HepG2 (cell line): ENCODE results near the gene TM4SF1. TPM values are rescaled to one million over a fixed set of nuclear protein-coding genes. Genes with fewer than 3 reads are reported as not detected.

Experiments
- ATAC-seq: fragments of 200-7000 bp; cut with Tn5 transposase; 3 replicates; pipeline ENCODE4 v1.9.1; 2020; ENCODE audit warnings: mild to moderate bottlenecking, moderate library complexity
- BruUV-seq: library from RNA; stranded (reverse); fragments of 400-500 nt; replicated peaks from 2 replicates; lab custom pipeline; 2021; lab: Mats Ljungman, UMichigan
- CTCF ChIA-PET: fragments of 300-600 bp; formaldehyde crosslinking; extraction: SDS; loops from one replicate; lab custom pipeline; 2021; ENCODE audit warnings: low total read pairs, inconsistent platforms, low intra/inter-chr PET ratio; lab: Yijun Ruan, JAX
- POLR2A ChIA-PET: fragments of 350-600 bp; sonication (Branson Sonifier 250); formaldehyde crosslinking; loops from one replicate; lab custom pipeline; 2020; ENCODE audit warnings: antibody characterized with exemption, inconsistent platforms; lab: Yijun Ruan, JAX
- DNase-seq: peaks from one replicate; pipeline ENCODE4 v3.0.0-alpha.2; 2015; ENCODE audit warnings: low spot score
- FAIRE-seq: peaks from 3 replicates; lab custom pipeline; 2011; peaks lifted over from hg19 to GRCh38; lab: Jason Lieb, UNC
- H2AFZ ChIP-seq: one replicate; pipeline ENCODE4 v1.6.1; 2011; ENCODE audit warnings: low read length, inconsistent platforms
- H3K27ac ChIP-seq: fragments of 300-600 bp; 3 replicates; pipeline ENCODE4 v1.8.0; 2011; ENCODE audit warnings: mixed run types, mild to moderate bottlenecking, mixed read lengths, low read length, inconsistent platforms; ENCODE audit not compliant: insufficient read depth; ENCODE audit errors: extremely low read length
- H3K27me3 ChIP-seq, 2 experiments: fragments of 200-600 bp in 1 of 2; 2 replicates in 1 of 2; 3 replicates in 1 of 2; pipeline versions ENCODE4 v1.6.0 to v1.8.0; 2011; ENCODE audit warnings: low read length in 2 of 2, mild to moderate bottlenecking in 2 of 2, moderate library complexity in 2 of 2, inconsistent platforms in 1 of 2; ENCODE audit not compliant: insufficient read depth in 2 of 2, control insufficient read depth in 1 of 2
- H3K36me3 ChIP-seq, 2 experiments: fragments of 200-600 bp in 1 of 2; replicated peaks in 1 of 2; 2 replicates in 1 of 2; 3 replicates in 1 of 2; pipeline versions ENCODE4 v1.5.1 to v1.8.0; 2011; ENCODE audit warnings: low read length in 2 of 2, inconsistent platforms in 1 of 2; ENCODE audit not compliant: insufficient read depth in 2 of 2, control insufficient read depth in 1 of 2
- H3K4me1 ChIP-seq: 2 replicates; pipeline ENCODE4 v1.5.1; 2012; ENCODE audit warnings: low read length, inconsistent platforms; ENCODE audit not compliant: insufficient read depth
- H3K4me2 ChIP-seq: 2 replicates; pipeline ENCODE4 v1.6.0; 2011; ENCODE audit warnings: low read depth, low read length, inconsistent platforms
- H3K4me3 ChIP-seq, 3 experiments: fragments of 200-600 bp in 1 of 3; sonication (generic), shearing (Covaris generic) in 1 of 3; replicated peaks in 1 of 3; 2 replicates each; pipeline ENCODE4 v1.5.1; 2011 to 2016; ENCODE audit warnings: low read length in 3 of 3, inconsistent platforms in 2 of 3, low read depth in 2 of 3, mild to moderate bottlenecking in 2 of 3, control low read depth in 1 of 3, mixed read lengths in 1 of 3; ENCODE audit not compliant: insufficient read depth in 1 of 3
- H3K79me2 ChIP-seq: one replicate; pipeline ENCODE4 v1.6.1; 2011; ENCODE audit warnings: low read length, inconsistent platforms; ENCODE audit not compliant: insufficient read depth
- H3K9ac ChIP-seq: 2 replicates; pipeline ENCODE4 v1.6.0; 2011; ENCODE audit warnings: mild to moderate bottlenecking, low read depth, low read length, inconsistent platforms; ENCODE audit not compliant: insufficient read depth
- H3K9me3 ChIP-seq: 2 replicates; pipeline ENCODE4 v1.5.1; 2012; ENCODE audit warnings: mild to moderate bottlenecking, low read length
- H4K20me1 ChIP-seq: 2 replicates; pipeline ENCODE4 v1.6.0; 2011; ENCODE audit warnings: inconsistent platforms, mild to moderate bottlenecking, low read length, moderate library complexity; ENCODE audit not compliant: insufficient read depth
- EHMT2 ChIP-seq: fragments of 200-600 bp; sonication (generic); IDR thresholded peaks from 2 replicates; pipeline ENCODE4 v1.7.0; 2017; ENCODE audit warnings: antibody characterized with exemption, low read depth, low read length, borderline replicate concordance
- KLF6 ChIP-seq: IDR thresholded peaks from 2 replicates; pipeline ENCODE4 v1.8.0; 2016; ENCODE audit warnings: missing biosample characterization, missing genetic modification reagents
- NR2F6 ChIP-seq, 2 experiments: IDR thresholded peaks; 2 replicates each; pipeline ENCODE4 v1.6.1; 2016; ENCODE audit warnings: antibody characterized with exemption in 1 of 2, mild to moderate bottlenecking in 1 of 2
- SP2 ChIP-seq: sonication (generic); formaldehyde crosslinking; IDR thresholded peaks from 2 replicates; pipeline ENCODE4 v1.5.1; 2020; ENCODE audit warnings: mild to moderate bottlenecking, missing genetic modification reagents
- STAT5B ChIP-seq: sonication (generic); formaldehyde crosslinking; IDR thresholded peaks from 2 replicates; pipeline ENCODE4 v1.4.0; 2020; ENCODE audit warnings: missing genetic modification reagents
- TARDBP ChIP-seq: sonication (generic); formaldehyde crosslinking; IDR thresholded peaks from 2 replicates; pipeline ENCODE4 v1.8.0; 2022; ENCODE audit warnings: mild to moderate bottlenecking, missing genetic modification reagents
- ZNF138 ChIP-seq: sonication (generic); formaldehyde crosslinking; IDR thresholded peaks from 2 replicates; pipeline ENCODE4 v1.5.0; 2020; ENCODE audit warnings: mild to moderate bottlenecking, low read depth, missing genetic modification reagents
- ZNF335 ChIP-seq: sonication (generic); formaldehyde crosslinking; IDR thresholded peaks from 2 replicates; pipeline ENCODE4 v1.4.0; 2020; ENCODE audit warnings: missing genetic modification reagents
- ZNF484 ChIP-seq: sonication (generic); formaldehyde crosslinking; IDR thresholded peaks from 2 replicates; pipeline ENCODE4 v1.5.1; 2020; ENCODE audit warnings: mild to moderate bottlenecking, low read depth, missing genetic modification reagents, borderline replicate concordance
- ZNF543 ChIP-seq: sonication (generic); formaldehyde crosslinking; IDR thresholded peaks from 2 replicates; pipeline ENCODE4 v1.4.0; 2020; ENCODE audit warnings: mild to moderate bottlenecking, missing genetic modification reagents
- ZNF839 ChIP-seq: sonication (generic); formaldehyde crosslinking; IDR thresholded peaks from 2 replicates; pipeline ENCODE4 v1.4.0; 2020; ENCODE audit warnings: missing genetic modification reagents, mild to moderate bottlenecking, borderline replicate concordance
- ZSCAN12 ChIP-seq: sonication (generic); formaldehyde crosslinking; IDR thresholded peaks from 2 replicates; pipeline ENCODE4 v1.9.0; 2021; ENCODE audit warnings: mild to moderate bottlenecking, missing genetic modification reagents
- in situ Hi-C: cut with HindIII; loops from 2 replicates; pipeline ENCODE4 v1.10.0; 2017; ENCODE audit warnings: low pct_unique_long_range_greater_than_20kb; ENCODE audit not compliant: extremely low pct_ligation_motif_present
- intact Hi-C: fragments of 100-400 bp; cut with micrococcal nuclease; formaldehyde crosslinking; loops from one replicate; pipeline ENCODE4 v1.10.0; 2022; ENCODE audit not compliant: unreplicated experiment
- polyA plus RNA-seq, 8 experiments: library from polyadenylated mRNA; depleted of rRNA in 3 of 8; stranded (reverse) in 7 of 8; unstranded in 1 of 8; fragments of >200 nt; fragmentation: Illumina TruSeq in 4 of 8; extraction: Trizol in 4 of 8; gene quantifications; 2 replicates each; pipeline versions ENCODE4 v1.2.1 to v1.2.3, GENCODE V29; 2011 to 2016; ENCODE audit warnings: low read depth in 4 of 8, missing spikeins in 1 of 8, mixed read lengths in 1 of 8; ENCODE audit not compliant: insufficient read depth in 1 of 8
- total RNA-seq, 5 experiments: library from RNA; depleted of rRNA; stranded (reverse); fragments of >200 nt; fragmentation: Illumina TruSeq; extraction: Trizol; gene quantifications; 2 replicates each; pipeline ENCODE4 v1.2.3, GENCODE V29; 2016; ENCODE audit warnings: low read depth in 1 of 5
- TF ChIP-seq, protein P1 (sequence below): sonication (generic); formaldehyde crosslinking; IDR thresholded peaks from one replicate; pipeline ENCODE4 v1.5.1; 2020; ENCODE audit warnings: mild to moderate bottlenecking, missing genetic modification reagents; ENCODE audit errors: not compliant biosample characterization
- TF ChIP-seq, protein P2 (sequence below): sonication (generic); formaldehyde crosslinking; IDR thresholded peaks from 2 replicates; pipeline ENCODE4 v1.8.1; 2023; ENCODE audit warnings: mild to moderate bottlenecking, missing genetic modification reagents
- TF ChIP-seq, protein P3 (sequence below): sonication (generic); formaldehyde crosslinking; IDR thresholded peaks from 2 replicates; pipeline ENCODE4 v1.8.0; 2022; ENCODE audit warnings: mild to moderate bottlenecking, missing genetic modification reagents, moderate library complexity

Gene TM4SF1
- total and polyA plus RNA-seq, 2 of the 13 experiments (the other 11 are each of a cell fraction or from before 2014, with no cell fraction given) = 431 to 1,359 TPM

DNA sequence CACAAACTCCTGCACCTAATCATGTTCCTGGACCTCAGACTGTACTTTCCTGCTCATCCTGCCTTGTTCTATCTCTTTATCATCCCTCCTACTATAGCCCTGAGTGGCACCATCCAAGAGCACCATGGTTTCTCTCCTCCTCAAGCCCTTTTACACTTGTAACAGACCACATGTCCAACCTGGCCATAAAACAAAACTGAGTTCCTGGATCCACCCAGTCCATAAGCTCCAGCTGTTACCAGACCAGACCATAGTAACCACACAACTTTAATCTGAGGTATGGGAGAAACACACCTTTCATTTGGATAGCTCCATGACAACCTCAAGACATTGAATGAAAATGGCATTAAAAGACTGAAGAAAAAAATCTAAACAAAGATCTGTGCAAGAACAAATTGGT, 53.1 kb downstream of the TM4SF1 start:
- no peak overlapping the region for H3K4me3 ChIP-seq
- DNase-seq (no peak), FAIRE-seq (no peak), ATAC-seq (no peak)
- ChIA-PET POLR2A (no interaction called here), CTCF (no interaction called here)
- no peak overlapping the region for H2AFZ ChIP-seq
- no TSS peak for BruUV-seq
- H3K4me1 ChIP-seq = peaks cover 14% of the 10 kb centered on the region
- no peaks in the 10 kb centered on the region for H3K36me3 ChIP-seq
- H3K27me3 ChIP-seq = no peaks in the 10 kb centered on the region
- intact Hi-C loops (no loop called here), in situ Hi-C loops (no loop called here)
- no peaks in the 10 kb centered on the region for H4K20me1 ChIP-seq
- no peaks in the 10 kb centered on the region for H3K79me2 ChIP-seq
- no peak overlapping the region for H3K27ac ChIP-seq
- H3K4me2 ChIP-seq = no peak overlapping the region
- H3K9me3 ChIP-seq = no peaks in the 10 kb centered on the region
- no peak overlapping the region for H3K9ac ChIP-seq
- no peak for TF ChIP-seq SP2
- no peak for TF ChIP-seq ZNF484
- no peak for TF ChIP-seq ZNF335 (CRISPR knock-in tag)
- TF ChIP-seq NR2F6 (IDR thresholded peaks at IDR 0.05) = no peak
- TF ChIP-seq NR2F6 (CRISPR knock-in tag; IDR thresholded peaks at IDR 0.05) = no peak
- no peak for TF ChIP-seq ZNF543 (CRISPR knock-in tag)
- TF ChIP-seq, protein P1, sequence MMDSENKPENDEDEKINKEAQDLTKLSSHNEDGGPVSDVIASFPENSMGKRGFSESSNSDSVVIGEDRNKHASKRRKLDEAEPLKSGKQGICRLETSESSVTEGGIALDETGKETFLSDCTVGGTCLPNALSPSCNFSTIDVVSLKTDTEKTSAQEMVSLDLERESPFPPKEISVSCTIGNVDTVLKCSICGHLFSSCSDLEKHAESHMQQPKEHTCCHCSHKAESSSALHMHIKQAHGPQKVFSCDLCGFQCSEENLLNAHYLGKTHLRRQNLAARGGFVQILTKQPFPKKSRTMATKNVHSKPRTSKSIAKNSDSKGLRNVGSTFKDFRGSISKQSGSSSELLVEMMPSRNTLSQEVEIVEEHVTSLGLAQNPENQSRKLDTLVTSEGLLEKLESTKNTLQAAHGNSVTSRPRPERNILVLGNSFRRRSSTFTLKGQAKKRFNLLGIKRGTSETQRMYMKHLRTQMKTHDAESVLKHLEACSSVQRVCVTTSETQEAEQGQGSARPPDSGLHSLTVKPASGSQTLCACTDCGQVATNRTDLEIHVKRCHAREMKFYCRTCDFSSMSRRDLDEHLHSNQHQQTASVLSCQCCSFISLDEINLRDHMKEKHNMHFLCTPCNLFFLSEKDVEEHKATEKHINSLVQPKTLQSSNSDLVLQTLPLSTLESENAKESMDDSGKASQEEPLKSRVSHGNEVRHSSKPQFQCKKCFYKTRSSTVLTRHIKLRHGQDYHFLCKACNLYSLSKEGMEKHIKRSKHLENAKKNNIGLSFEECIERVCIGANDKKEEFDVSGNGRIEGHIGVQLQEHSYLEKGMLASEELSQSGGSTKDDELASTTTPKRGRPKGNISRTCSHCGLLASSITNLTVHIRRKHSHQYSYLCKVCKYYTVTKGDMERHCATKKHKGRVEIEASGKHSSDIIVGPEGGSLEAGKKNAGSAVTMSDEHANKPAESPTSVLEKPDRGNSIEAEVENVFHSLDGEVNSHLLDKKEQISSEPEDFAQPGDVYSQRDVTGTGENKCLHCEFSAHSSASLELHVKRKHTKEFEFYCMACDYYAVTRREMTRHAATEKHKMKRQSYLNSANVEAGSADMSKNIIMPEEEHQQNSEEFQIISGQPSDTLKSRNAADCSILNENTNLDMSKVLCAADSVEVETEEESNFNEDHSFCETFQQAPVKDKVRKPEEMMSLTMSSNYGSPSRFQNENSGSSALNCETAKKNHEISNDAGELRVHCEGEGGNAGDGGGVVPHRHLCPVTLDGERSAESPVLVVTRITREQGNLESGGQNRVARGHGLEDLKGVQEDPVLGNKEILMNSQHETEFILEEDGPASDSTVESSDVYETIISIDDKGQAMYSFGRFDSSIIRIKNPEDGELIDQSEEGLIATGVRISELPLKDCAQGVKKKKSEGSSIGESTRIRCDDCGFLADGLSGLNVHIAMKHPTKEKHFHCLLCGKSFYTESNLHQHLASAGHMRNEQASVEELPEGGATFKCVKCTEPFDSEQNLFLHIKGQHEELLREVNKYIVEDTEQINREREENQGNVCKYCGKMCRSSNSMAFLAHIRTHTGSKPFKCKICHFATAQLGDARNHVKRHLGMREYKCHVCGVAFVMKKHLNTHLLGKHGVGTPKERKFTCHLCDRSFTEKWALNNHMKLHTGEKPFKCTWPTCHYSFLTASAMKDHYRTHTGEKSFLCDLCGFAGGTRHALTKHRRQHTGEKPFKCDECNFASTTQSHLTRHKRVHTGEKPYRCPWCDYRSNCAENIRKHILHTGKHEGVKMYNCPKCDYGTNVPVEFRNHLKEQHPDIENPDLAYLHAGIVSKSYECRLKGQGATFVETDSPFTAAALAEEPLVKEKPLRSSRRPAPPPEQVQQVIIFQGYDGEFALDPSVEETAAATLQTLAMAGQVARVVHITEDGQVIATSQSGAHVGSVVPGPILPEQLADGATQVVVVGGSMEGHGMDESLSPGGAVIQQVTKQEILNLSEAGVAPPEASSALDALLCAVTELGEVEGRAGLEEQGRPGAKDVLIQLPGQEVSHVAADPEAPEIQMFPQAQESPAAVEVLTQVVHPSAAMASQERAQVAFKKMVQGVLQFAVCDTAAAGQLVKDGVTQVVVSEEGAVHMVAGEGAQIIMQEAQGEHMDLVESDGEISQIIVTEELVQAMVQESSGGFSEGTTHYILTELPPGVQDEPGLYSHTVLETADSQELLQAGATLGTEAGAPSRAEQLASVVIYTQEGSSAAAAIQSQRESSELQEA (CRISPR knock-in tag) = no peak
- no peak for TF ChIP-seq ZNF138
- no peak for TF ChIP-seq STAT5B (CRISPR knock-in tag)
- no peak for TF ChIP-seq EHMT2
- TF ChIP-seq TARDBP (CRISPR knock-in tag) = no peak
- TF ChIP-seq ZNF839 (CRISPR knock-in tag) = no peak
- TF ChIP-seq ZSCAN12 (CRISPR knock-in tag) = no peak
- TF ChIP-seq, protein P2, sequence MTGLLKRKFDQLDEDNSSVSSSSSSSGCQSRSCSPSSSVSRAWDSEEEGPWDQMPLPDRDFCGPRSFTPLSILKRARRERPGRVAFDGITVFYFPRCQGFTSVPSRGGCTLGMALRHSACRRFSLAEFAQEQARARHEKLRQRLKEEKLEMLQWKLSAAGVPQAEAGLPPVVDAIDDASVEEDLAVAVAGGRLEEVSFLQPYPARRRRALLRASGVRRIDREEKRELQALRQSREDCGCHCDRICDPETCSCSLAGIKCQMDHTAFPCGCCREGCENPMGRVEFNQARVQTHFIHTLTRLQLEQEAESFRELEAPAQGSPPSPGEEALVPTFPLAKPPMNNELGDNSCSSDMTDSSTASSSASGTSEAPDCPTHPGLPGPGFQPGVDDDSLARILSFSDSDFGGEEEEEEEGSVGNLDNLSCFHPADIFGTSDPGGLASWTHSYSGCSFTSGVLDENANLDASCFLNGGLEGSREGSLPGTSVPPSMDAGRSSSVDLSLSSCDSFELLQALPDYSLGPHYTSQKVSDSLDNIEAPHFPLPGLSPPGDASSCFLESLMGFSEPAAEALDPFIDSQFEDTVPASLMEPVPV (CRISPR knock-in tag) = no peak
- no peak for TF ChIP-seq KLF6 (CRISPR knock-in tag)
- TF ChIP-seq, protein P3, sequence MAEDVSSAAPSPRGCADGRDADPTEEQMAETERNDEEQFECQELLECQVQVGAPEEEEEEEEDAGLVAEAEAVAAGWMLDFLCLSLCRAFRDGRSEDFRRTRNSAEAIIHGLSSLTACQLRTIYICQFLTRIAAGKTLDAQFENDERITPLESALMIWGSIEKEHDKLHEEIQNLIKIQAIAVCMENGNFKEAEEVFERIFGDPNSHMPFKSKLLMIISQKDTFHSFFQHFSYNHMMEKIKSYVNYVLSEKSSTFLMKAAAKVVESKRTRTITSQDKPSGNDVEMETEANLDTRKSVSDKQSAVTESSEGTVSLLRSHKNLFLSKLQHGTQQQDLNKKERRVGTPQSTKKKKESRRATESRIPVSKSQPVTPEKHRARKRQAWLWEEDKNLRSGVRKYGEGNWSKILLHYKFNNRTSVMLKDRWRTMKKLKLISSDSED (CRISPR knock-in tag) = no peak
